ENCODE results near the gene IQCE.

Gene IQCE

DNA sequence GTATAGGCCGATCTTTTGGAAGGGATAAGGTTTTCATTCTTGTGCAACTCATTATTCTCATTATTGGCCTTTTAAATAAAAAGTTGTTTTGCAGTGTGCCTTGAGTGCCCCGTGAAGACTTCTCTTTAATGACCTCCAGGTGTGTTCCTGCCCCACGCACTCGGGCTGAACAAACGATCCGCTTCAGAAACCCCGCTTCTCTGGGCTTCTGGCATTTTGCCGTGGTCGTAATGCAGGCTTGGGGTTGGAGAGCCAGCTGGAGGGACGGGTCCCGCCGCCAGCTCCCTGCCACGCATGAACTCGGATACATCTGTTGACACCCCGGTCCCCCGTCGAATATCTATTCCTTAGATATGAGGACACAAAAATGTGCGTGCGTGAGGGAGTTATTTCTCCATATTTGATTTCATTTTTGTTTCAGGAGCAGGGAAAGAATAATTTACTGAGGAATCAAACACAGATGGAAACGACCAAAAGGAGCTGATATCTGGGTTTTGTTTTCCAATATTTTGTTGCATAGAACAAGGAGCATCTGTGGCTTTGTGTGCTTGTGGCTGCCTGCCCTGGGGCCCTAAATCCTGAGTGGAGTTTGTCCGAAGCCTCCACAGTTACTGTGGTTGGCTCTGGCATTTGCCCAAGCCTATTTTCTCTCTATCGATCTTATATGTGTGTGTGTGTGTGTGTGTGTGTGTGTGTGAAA lies 56.0 kb downstream of the IQCE start:
- H3K4me2 ChIP-seq (ENCODE audit: low read length): no peak overlapping the region
- H3K27me3 ChIP-seq (ENCODE audit: insufficient read depth, low read length): no peaks in the 10 kb centered on the region
- H3K79me2 ChIP-seq (ENCODE audit: control insufficient read depth, insufficient read depth, low read length, poor library complexity): no peaks in the 10 kb centered on the region
- no peak overlapping the region for H2BK120ac ChIP-seq (ENCODE audit: insufficient read depth, low read length, poor library complexity)
- H2BK12ac ChIP-seq (ENCODE audit: low read length): no peak overlapping the region
- no peaks in the 10 kb centered on the region for H3K79me1 ChIP-seq (ENCODE audit: low read length)
- WGBS (ENCODE audit: extremely low coverage, insufficient coverage, insufficient read length): no CpG with 5 or more reads among the region's 22 CpGs
- H4K91ac ChIP-seq (ENCODE audit: low read depth, low read length): no peak overlapping the region
- H3K9ac ChIP-seq (ENCODE audit: low read length): no peak overlapping the region
- no peak overlapping the region for H4K8ac ChIP-seq (ENCODE audit: low read depth, low read length)
- H2AK5ac ChIP-seq (ENCODE audit: low read length): no peak overlapping the region
- DNase-seq: no peak
- no peak overlapping the region for H4K12ac ChIP-seq (ENCODE audit: low read depth, low read length)
- H3K18ac ChIP-seq (ENCODE audit: low read length): no peak overlapping the region
- H3K9me3 ChIP-seq (ENCODE audit: insufficient read depth, low read depth, low read length): no peaks in the 10 kb centered on the region
- H2AFZ ChIP-seq (ENCODE audit: insufficient read depth, low read length, poor library complexity): no peak overlapping the region
- H3K36me3 ChIP-seq (ENCODE audit: control insufficient read depth in 1 of 2, insufficient read depth in 2 of 2, low read length in 2 of 2): peaks cover 4 to 5% of the 10 kb centered on the region in 2 experiments
- H3K23ac ChIP-seq (ENCODE audit: low read length): no peak overlapping the region
- H3K14ac ChIP-seq (ENCODE audit: low read length): no peak overlapping the region
- H3K4me1 ChIP-seq (ENCODE audit: control insufficient read depth in 1 of 2, insufficient read depth in 2 of 2, low read length in 2 of 2): peaks cover 5 to 6% of the 10 kb centered on the region in 2 experiments
- H2BK5ac ChIP-seq (ENCODE audit: low read depth, low read length, poor library complexity): no peak overlapping the region
- no peak overlapping the region for H3K27ac ChIP-seq (ENCODE audit: low read depth, low read length)
- H3K4ac ChIP-seq (ENCODE audit: low read depth, low read length): no peak overlapping the region
- no peak overlapping the region for H3K4me3 ChIP-seq (ENCODE audit: low read depth, low read length)

DNA sequence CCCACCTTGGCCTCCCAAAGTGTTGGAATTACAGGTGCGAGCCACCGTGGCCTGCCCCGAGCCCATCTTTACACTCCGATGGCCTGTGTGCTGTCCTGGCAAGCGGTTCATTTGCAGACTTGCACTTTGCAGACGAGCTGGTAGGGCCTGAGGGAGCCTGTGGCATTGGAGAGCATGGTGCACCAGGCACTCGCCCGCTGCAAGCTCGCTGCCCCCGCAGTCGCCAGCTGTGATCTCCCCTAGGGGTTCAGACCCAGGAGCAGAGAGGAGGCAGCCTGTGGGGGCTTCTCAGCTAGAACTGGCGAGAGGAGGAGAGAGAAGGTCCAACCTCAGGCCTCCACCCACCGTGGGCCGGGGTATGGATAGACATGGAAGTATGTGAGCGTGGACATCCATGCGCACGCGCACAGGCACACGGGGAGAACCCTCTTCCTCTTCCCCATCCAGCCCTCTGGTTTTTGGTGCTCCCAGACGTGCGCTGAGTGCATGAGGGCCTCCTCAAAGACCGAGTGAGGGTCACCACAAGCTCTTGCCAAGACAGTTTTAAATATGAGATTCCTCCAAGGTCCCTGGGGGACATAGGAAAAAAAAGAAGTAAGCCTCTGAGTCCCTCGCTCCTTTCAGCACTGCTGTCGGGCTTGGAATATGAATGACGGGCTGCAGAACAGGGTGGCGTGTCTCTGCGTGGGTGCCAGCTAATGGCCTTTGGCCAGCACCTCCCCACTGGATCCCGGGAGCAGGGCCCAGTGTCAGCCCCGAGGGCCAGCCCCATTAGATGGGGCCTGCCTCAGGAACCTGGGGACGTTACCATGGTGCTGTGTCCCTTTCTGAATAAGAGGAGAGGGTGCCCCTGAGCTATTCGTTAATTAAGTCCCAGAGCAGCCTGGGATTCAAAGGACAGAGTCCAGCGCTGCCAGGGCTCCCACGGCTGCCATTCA lies 57.9 kb downstream of the IQCE start:
- no peaks in the 10 kb centered on the region for H3K27me3 ChIP-seq (ENCODE audit: insufficient read depth, low read length)

DNA sequence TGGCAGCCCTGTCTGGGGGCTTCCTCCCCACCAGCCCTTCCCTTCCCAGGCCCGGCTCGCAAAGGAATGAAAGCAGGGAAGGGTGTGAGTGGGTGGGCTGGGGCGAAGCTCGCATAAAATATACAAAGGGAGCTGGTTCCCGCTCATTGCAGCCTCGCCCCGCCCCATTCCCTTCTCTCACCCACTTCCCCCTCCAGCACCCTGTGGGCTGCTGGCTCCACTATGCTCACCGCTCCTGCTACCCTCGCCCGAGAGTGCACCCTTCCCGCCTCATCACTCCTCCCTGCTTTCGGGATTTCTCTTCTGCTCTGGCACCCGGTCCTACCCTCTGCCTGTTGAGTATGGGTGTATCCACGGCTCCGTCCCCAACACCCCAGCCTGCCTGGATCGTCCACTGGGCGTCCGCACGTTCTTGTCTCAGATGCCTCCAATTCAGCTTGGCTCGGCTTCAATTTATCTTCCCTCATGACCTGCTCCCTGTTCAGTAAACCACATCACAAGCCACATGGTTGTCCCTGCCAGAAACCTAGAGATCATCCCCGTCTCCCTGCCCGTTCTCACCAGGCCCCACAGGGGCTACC lies 58.6 kb downstream of the IQCE start:
- Histone ChIP-seq H2BK12ac (ENCODE audit: low read length) (no peak overlapping the region), H3K9ac (ENCODE audit: low read length) (no peak overlapping the region), H3K79me1 (ENCODE audit: low read length) (peaks cover 9% of the 10 kb centered on the region), H3K27ac (ENCODE audit: low read depth, low read length) (no peak overlapping the region), H2AK5ac (ENCODE audit: low read length) (no peak overlapping the region), H3K4me3 (ENCODE audit: low read depth, low read length) (no peak overlapping the region), H3K27me3 (ENCODE audit: insufficient read depth, low read length) (no peaks in the 10 kb centered on the region), H4K8ac (ENCODE audit: low read depth, low read length) (no peak overlapping the region), H4K91ac (ENCODE audit: low read depth, low read length) (no peak overlapping the region), H3K36me3 (ENCODE audit: control insufficient read depth in 1 of 2, insufficient read depth in 2 of 2, low read length in 2 of 2) (no peaks in the 10 kb centered on the region), H3K79me2 (ENCODE audit: control insufficient read depth, insufficient read depth, low read length, poor library complexity) (peaks cover 4% of the 10 kb centered on the region), H3K23ac (ENCODE audit: low read length) (no peak overlapping the region), H3K4me2 (ENCODE audit: low read length) (no peak overlapping the region), H3K18ac (ENCODE audit: low read length) (no peak overlapping the region), H4K12ac (ENCODE audit: low read depth, low read length) (no peak overlapping the region), H3K14ac (ENCODE audit: low read length) (no peak overlapping the region), H3K9me3 (ENCODE audit: insufficient read depth, low read depth, low read length) (no peaks in the 10 kb centered on the region), H3K4ac (ENCODE audit: low read depth, low read length) (no peak overlapping the region), H3K4me1 (ENCODE audit: control insufficient read depth in 1 of 2, insufficient read depth in 2 of 2, low read length in 2 of 2) (peaks cover 10 to 18% of the 10 kb centered on the region in 2 experiments), H2BK120ac (ENCODE audit: insufficient read depth, low read length, poor library complexity) (no peak overlapping the region), H2BK5ac (ENCODE audit: low read depth, low read length, poor library complexity) (no peak overlapping the region), H2AFZ (ENCODE audit: insufficient read depth, low read length, poor library complexity) (no peak overlapping the region)
- no peak for DNase-seq
- no CpG with 5 or more reads among the region's 22 CpGs for WGBS (ENCODE audit: extremely low coverage, insufficient coverage, insufficient read length)

More for the DNA sequence above, 57.9 kb downstream of the IQCE start:
- Histone ChIP-seq H3K4me2 (ENCODE audit: low read length) (no peak overlapping the region), H4K8ac (ENCODE audit: low read depth, low read length) (no peak overlapping the region), H3K9me3 (ENCODE audit: insufficient read depth, low read depth, low read length) (no peaks in the 10 kb centered on the region), H2AK5ac (ENCODE audit: low read length) (no peak overlapping the region), H3K4ac (ENCODE audit: low read depth, low read length) (no peak overlapping the region), H4K91ac (ENCODE audit: low read depth, low read length) (no peak overlapping the region), H2BK5ac (ENCODE audit: low read depth, low read length, poor library complexity) (no peak overlapping the region), H3K27ac (ENCODE audit: low read depth, low read length) (no peak overlapping the region), H3K79me2 (ENCODE audit: control insufficient read depth, insufficient read depth, low read length, poor library complexity) (peaks cover 4% of the 10 kb centered on the region), H2BK120ac (ENCODE audit: insufficient read depth, low read length, poor library complexity) (no peak overlapping the region), H3K4me3 (ENCODE audit: low read depth, low read length) (no peak overlapping the region), H2BK12ac (ENCODE audit: low read length) (no peak overlapping the region), H3K9ac (ENCODE audit: low read length) (no peak overlapping the region), H2AFZ (ENCODE audit: insufficient read depth, low read length, poor library complexity) (no peak overlapping the region), H3K4me1 (ENCODE audit: control insufficient read depth in 1 of 2, insufficient read depth in 2 of 2, low read length in 2 of 2) (peaks cover 5 to 10% of the 10 kb centered on the region in 2 experiments), H4K12ac (ENCODE audit: low read depth, low read length) (no peak overlapping the region), H3K23ac (ENCODE audit: low read length) (no peak overlapping the region), H3K36me3 (ENCODE audit: control insufficient read depth in 1 of 2, insufficient read depth in 2 of 2, low read length in 2 of 2) (no peaks in the 10 kb centered on the region), H3K79me1 (ENCODE audit: low read length) (peaks cover 2% of the 10 kb centered on the region), H3K18ac (ENCODE audit: low read length) (no peak overlapping the region), H3K14ac (ENCODE audit: low read length) (no peak overlapping the region)
- DNase-seq: no peak
- WGBS (ENCODE audit: extremely low coverage, insufficient coverage, insufficient read length): no CpG with 5 or more reads among the region's 33 CpGs

DNA sequence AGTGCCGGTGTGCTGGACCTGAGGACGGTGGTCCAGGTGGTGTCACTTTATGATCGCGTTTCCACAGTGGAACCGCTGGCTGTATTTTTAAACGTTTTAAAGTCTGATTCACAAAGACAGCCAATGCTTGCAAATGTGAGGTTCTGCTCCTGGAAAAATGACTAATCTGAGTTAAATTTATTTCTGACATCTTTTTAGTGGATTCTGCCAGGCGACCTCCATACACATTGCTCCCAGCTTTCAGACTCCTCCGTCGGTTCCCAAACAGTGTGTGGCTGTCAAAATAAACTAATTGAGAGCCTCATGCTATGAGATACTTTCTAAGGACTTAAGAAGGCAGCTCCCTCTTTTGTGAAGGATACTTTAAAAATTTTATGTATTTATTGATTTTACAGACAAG lies 60.3 kb downstream of the IQCE start:
- DNase-seq: no peak
- H3K27me3 ChIP-seq (ENCODE audit: insufficient read depth, low read length): no peaks in the 10 kb centered on the region
- no peak overlapping the region for H3K4me2 ChIP-seq (ENCODE audit: low read length)
- H3K79me1 ChIP-seq (ENCODE audit: low read length): peaks cover 9% of the 10 kb centered on the region
- H4K91ac ChIP-seq (ENCODE audit: low read depth, low read length): no peak overlapping the region
- peaks cover 10 to 23% of the 10 kb centered on the region in 2 experiments for H3K4me1 ChIP-seq (ENCODE audit: control insufficient read depth in 1 of 2, insufficient read depth in 2 of 2, low read length in 2 of 2)
- H3K14ac ChIP-seq (ENCODE audit: low read length): no peak overlapping the region
- no peak overlapping the region for H3K27ac ChIP-seq (ENCODE audit: low read depth, low read length)
- no peak overlapping the region for H2AFZ ChIP-seq (ENCODE audit: insufficient read depth, low read length, poor library complexity)
- H2AK5ac ChIP-seq (ENCODE audit: low read length): no peak overlapping the region
- no peak overlapping the region for H4K8ac ChIP-seq (ENCODE audit: low read depth, low read length)
- no peak overlapping the region for H2BK120ac ChIP-seq (ENCODE audit: insufficient read depth, low read length, poor library complexity)
- no peak overlapping the region for H2BK12ac ChIP-seq (ENCODE audit: low read length)
- H3K4me3 ChIP-seq (ENCODE audit: low read depth, low read length): no peak overlapping the region
- no peaks in the 10 kb centered on the region for H3K9me3 ChIP-seq (ENCODE audit: insufficient read depth, low read depth, low read length)
- peaks cover 4% of the 10 kb centered on the region for H3K79me2 ChIP-seq (ENCODE audit: control insufficient read depth, insufficient read depth, low read length, poor library complexity)
- no peak overlapping the region for H3K4ac ChIP-seq (ENCODE audit: low read depth, low read length)
- H3K36me3 ChIP-seq (ENCODE audit: control insufficient read depth in 1 of 2, insufficient read depth in 2 of 2, low read length in 2 of 2): no peaks in the 10 kb centered on the region
- H3K23ac ChIP-seq (ENCODE audit: low read length): no peak overlapping the region
- H3K18ac ChIP-seq (ENCODE audit: low read length): no peak overlapping the region
- no peak overlapping the region for H4K12ac ChIP-seq (ENCODE audit: low read depth, low read length)
- WGBS (ENCODE audit: extremely low coverage, insufficient coverage, insufficient read length): no CpG with 5 or more reads among the region's 9 CpGs
- H2BK5ac ChIP-seq (ENCODE audit: low read depth, low read length, poor library complexity): no peak overlapping the region
- no peak overlapping the region for H3K9ac ChIP-seq (ENCODE audit: low read length)
